Activated effector memory CD4-positive, alpha-beta T cell treated with anti-CD3 and anti-CD28 coated beads, Interleukin-2, amount 50 U/mL, for 16 hours (primary cell): ENCODE measurements around the gene PSMD2.

Source experiments
- DNase-seq: peaks from one replicate; pipeline ENCODE4 v3.0.0-alpha.2; 2020

Gene PSMD2

GRCh38 chr3:184343200-184343876, 44.3 kb downstream of the PSMD2 start:
- no peak for DNase-seq

- DNase-seq = no peak
Measured at GRCh38 chr3:184344579-184345316, 45.7 kb downstream of the PSMD2 start.

GRCh38 chr3:184345317-184346144, 46.5 kb downstream of the PSMD2 start:
- no peak for DNase-seq

GRCh38 chr3:184346480-184347190, 47.6 kb downstream of the PSMD2 start:
- no peak for DNase-seq

DNA sequence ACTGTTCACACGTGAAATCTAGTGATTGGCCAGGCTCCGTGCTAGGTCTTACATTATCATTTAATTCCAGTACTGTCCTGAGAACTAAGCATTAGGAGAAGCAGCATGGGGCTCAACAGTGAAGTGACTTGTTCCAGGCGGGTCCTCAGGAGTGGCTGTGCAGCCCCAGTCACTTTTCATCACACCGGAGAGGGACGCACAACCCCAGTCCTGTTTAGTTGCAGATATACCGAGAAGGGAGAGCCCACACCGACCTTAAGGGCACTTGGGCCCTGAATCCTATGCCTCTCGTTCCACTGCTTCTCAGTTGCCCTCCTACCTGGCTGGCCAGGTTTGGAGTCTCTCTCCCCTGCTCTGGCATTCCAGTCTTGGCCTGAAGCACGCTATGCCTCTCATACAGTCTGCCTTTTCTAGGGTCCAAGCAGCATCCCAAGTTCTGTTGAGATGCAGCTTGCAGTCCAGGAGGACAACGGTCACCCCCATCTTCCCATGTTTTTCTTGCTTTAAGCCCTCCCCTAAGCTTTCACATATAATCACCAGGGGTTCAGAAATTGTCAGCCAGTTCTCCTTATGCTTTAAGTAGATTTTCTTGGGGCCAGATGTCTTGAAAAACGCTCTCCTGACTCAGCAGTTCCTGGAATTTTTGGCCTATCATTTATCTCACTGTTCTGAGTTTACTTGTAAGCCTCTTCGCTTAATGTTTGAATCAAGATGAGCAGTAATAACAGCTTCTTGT, 48.4 kb downstream of the PSMD2 start:
- DNase-seq = no peak

GRCh38 chr3:184348057-184348382, 49.0 kb downstream of the PSMD2 start:
- DNase-seq = no peak

DNA sequence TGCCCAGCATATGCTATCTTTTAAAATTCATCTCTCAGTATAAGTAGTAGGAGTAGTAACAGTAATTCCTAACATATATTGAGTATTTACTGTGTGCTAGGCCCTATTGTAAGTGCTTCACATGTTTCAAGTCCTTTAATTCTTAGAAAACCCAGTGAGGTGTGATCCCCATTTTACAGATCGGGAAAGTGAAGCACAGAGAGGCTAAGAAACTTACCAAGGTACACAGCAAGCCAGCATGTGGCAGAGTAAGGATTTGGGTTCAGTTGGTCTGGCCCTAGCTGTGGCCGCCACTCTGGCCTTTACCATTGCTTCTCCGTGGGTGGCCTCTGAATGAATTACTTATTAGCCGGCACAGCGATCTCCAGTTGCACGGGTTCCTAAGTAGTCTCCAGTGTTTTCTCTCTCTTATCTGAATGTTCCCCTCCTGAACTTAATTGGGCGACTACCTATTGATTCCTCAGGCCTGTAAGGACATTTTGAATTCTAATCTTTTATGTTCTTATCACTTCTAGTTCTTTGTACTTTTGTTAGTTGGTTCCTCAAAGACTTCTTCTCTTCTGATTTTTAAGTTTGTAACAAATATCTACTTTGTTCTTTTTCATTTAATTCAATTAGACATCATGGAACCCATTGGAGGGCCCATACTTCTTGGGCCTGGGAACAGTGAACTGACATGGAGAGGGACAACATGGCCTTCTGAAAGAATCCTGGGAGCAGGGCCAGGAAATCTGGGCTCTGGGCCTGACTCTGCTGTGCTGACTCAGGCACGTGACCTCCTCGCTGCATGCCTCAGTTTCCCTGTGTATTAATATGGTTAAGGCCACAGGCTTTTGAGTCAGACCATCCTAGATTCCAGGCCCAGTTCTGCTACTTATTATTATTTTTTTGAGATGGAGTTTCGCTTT, 50.8 kb downstream of the PSMD2 start:
- no peak for DNase-seq

DNA sequence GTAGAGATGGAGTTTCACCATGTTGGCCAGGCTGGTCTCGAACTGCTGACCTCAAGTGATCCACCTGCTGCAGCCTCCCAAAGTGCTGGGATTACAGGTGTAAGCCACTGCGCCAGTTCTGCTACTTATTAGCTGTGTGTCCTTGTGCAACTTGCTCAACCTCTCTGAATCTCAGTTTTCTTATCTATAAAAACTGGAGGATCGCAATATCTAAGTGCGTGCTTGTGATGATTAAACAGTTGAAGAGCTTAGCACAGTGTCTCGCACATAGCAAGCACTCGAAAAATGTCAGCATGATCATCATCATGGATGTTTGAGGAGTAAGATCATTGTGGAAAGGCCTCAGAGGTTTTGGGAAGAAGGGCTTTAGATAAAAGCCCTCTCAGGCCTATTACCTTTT, 51.6 kb downstream of the PSMD2 start:
- no peak for DNase-seq

- DNase-seq = no peak
Measured at GRCh38 chr3:184351511-184352148, 52.6 kb downstream of the PSMD2 start.

DNA sequence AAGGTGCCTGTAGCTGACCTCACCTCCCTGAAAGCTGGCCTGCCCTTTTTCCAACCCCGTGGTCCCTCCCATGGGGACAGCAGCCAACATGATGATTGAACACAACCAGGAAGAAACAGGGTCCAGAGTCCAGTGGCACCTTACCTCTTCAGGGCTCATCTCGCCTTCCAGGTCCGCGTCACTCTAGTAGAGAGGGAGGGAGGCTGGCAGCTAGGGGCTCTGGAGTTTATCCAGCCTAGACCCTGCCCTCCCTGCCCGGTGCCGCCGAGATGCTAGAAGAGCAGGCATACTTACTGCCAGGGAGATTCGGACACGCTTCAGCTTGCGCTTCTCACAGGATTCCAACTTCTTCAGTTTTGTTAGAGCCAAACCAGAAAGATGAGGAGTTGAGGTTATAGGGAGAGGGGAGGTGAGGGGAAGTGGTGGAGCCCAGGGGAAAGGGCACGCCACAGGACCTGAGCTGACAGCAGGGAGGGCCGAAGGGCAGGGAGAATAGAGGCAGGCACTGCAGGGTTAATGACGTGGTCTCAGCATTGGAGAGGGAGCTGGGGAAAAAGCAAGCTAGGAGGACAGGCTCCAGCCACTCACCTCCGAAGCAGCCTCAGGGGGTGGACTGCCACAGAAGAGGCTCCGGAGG, 53.2 kb downstream of the PSMD2 start:
- no peak for DNase-seq

GRCh38 chr3:184352897-184353545, 54.0 kb downstream of the PSMD2 start:
- DNase-seq = no peak

DNA sequence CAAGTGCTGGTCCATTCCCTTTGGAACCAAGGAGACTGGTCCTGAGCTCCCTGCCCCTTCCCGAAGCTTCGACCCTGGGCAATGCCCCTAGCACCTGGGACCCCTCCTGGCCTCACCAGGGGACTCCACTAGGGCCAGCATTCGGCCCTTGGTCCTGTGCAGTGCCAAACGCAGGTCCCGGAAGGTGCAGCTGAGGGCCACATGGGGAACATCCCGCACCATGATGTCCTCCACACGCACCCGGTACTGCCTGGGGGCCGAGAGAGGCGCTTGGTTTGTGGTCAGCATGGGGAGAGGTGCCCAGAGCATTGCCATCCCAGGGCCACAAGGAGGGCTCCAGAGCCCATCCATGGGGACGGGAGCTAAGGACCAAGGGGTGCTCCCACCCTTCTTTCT, 54.5 kb downstream of the PSMD2 start:
- no peak for DNase-seq

- peak; percentile 87 for DNase-seq
Measured at GRCh38 chr3:184354121-184354728, 55.2 kb downstream of the PSMD2 start.

- DNase-seq = no peak
Measured at GRCh38 chr3:184354754-184355153, 55.7 kb downstream of the PSMD2 start.

DNA sequence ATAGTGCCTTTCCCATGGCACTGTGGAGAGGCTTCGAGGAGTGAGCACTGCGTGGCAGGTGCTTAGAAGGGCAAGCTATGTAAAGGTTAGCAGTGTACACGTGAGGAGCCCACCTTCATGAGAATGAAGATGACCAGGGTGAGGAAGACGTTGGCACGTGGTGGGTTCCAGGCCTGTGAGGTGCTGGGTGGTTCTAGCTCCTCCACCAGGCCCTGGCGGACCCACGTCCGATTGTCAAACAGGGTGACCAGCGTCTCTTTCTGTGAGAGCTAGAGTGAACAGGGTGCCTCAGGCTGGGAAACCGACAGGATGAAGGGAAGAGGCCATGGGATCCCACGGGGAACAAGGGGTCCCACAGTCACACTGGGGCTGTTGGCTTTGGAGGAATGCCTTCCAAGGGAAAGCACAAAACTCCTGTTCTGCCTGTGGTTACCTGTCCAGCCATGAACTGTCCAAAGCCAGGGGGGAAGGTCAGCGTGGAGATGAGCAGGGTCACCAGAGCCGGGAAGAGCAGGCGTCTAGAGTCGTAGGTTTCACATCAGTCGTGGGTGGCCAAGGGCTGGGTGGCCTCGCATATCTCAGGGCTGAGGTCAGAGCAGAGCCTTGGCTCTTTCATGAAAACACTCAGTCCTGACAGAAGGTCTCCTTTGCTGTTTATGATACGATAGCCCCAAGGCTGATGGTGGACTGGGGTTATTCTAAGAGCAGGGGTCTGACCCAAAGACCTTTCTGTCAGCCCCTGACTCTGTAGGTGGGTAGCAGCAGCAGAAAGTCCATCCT, 56.4 kb downstream of the PSMD2 start:
- DNase-seq = no peak

- DNase-seq = no peak
Measured at GRCh38 chr3:184357248-184358123, 58.4 kb downstream of the PSMD2 start.

DNA sequence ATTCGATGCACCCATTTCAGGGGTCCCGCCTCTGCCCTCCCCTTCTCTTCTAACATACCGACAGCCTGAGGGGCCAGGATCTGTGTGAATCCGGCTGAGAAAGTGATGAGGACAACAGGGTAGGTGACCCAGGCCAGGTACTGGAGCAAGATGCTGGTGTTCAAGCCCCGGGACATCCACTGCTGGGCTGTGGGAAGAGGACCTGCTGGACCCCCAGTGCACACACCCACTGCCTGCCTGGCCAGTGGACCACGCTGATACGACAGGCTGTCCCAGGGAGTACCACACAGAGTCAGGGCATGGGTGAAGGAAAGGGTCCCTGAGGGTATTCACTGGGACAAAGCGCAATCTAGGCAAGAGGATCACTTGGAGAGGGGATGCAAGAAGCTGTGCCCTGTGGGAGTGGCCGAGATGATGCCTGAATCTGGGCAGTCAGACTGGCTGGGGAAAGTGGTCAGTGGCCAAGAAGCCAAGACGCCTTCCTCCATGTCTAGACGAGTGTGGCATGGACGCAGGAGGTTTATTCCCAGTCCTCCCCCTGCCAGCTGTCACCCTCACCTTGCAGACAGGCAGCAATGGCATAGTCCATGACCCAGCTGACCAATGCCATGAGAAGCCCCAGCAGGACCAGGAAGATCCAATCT, 59.2 kb downstream of the PSMD2 start:
- no peak for DNase-seq
